EH (cell line): ENCODE measurements around the gene RAD52.
"Not testable (repeated sequence)": the region's sequence is repeated elsewhere in the genome, so short reads cannot be mapped to it uniquely, and the experiment has no call there.

Experiments used
- DNase-seq: peaks from one replicate; pipeline ENCODE4 v3.0.0-alpha.2; 2015; ENCODE audit warnings: low read depth

Gene RAD52

DNA sequence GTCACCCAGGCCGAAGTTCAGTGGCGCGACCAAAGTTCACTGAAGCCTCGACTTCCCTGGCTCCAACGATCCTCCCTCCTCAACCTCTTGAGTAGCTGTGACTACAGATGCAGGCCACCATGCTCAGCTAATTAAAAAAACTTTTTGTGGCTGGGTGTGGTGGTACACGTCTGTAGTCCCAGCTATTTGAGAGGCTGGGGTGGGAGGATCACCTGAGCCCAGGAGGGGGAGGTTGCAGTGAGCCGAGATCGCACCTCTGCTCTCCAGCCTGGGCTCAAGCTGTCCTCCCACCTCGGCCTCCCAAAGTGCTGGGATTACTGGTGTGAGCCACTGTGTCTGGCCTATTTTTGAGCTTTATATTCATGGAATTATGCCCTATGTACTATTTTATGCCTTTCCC, 18.1 kb upstream of the RAD52 start:
- no peak for DNase-seq

DNA sequence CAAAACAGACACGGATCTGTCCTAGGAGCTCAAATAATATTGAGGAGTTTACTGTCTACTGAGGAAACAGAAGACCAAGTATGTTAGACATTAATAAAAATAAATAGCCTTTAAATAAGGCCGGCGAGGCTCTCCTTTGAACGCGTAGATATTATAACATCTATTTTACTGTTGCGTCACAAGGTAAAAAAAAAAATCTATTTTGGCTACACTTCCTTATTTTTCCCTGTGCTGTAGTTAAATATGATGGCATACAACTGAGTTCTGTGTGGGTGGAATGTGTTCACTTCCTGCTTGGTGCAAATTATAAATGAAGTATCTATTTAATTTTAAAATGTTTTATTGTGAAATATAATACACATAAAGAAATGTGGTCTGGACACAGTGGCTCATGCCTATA, 17.2 kb upstream of the RAD52 start:
- no peak for DNase-seq

- no peak for DNase-seq
Observed at GRCh38 chr12:958588-959123, 9.2 kb upstream of the RAD52 start.

GRCh38 chr12:955939-956338, 6.4 kb upstream of the RAD52 start:
- DNase-seq = no peak

GRCh38 chr12:954741-955140, 5.2 kb upstream of the RAD52 start:
- peak; percentile 63 for DNase-seq

- DNase-seq = peak; percentile 78
Observed at GRCh38 chr12:953776-954175, 4.3 kb upstream of the RAD52 start.

DNA sequence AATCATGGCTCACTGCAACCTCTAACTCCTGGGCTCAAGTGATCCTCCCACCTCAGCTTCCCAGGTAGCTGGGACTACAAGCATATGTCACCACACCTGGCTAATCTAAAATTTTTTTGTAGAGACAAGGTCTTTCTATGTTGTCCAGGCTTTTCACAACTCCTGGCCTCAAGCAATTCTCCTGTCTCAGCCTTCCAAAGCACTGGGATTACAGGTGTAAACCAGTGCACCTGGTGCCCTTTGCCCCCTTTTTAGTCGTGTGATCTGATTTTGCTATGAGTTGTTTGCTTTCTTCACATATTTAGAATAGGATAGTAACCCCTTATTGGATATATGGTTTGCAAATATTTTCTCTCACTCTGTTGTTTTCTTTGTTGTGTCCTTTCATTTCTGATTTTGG, 1.7 kb upstream of the RAD52 start:
- no peak for DNase-seq

- DNase-seq = no peak
Observed at GRCh38 chr12:948238-948637, 1.3 kb downstream of the RAD52 start.

GRCh38 chr12:946631-947030, 2.9 kb downstream of the RAD52 start:
- DNase-seq = peak; percentile 35

GRCh38 chr12:946212-946611, 3.3 kb downstream of the RAD52 start:
- no peak for DNase-seq

GRCh38 chr12:944211-944610, 5.3 kb downstream of the RAD52 start:
- DNase-seq = no peak

- DNase-seq = no peak
Observed at GRCh38 chr12:943051-943450, 6.4 kb downstream of the RAD52 start.

GRCh38 chr12:938810-939209, 10.7 kb downstream of the RAD52 start:
- no peak for DNase-seq

- no peak for DNase-seq
Observed at GRCh38 chr12:936377-937345, 12.8 kb downstream of the RAD52 start.

- not testable (repeated sequence) for DNase-seq
Observed at GRCh38 chr12:935891-936290, 13.6 kb downstream of the RAD52 start.

DNA sequence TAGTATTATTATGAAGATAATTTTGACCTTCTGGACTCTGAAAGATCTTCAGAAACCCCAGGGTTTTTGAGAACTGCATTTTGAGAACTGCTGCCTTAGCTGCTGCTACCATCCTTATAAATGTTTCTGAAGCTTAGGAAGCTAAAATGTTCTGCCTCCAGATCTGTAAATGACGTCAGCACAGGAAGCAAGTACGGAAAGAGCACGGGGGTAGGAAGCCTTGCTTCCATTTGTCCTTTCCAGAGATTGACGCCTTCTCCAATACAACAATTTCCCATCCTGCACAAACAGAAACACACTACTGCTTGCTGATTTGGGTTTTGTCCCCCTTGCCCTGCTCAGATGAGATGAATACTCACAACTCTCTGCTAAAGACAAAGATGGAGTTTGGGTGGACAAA, 17.9 kb downstream of the RAD52 start:
- DNase-seq = no peak

DNA sequence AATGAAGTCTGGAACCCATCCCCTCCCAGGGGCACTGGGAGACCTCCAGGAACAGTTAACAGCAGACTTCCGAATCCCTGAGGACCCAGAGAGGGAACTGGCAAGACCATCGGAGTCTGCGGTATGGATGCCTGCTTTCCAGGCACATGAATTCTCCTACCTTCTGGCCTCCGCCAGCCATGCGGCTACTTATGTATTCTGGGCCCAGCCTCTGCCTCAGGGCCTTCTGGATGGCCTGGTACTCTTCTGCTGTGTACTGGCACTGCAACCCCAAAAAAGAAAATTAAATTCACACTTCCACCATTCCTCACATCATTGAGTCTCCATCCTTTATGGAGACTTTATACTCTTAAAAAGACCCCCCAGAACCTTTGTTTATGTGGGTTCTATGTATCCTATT, 18.4 kb downstream of the RAD52 start:
- DNase-seq = no peak

DNA sequence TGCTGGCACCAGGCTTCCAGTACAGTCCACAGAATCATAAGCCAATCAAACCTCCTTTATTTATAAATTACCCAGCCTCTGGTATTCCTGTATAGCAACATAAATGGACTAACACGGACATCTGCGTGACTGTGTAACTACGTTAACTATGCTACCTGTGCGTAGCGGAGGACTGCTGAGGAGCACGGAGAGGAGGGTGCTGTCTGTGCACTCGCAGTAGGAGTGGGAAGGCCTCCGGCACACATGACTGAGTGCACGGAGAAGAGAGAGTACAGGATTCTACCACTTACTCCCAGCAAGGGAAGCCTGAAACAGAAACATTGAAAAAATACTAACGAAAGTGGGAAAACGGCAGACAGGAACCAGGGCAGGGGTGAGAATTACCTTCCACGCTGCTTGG, 22.9 kb downstream of the RAD52 start:
- no peak for DNase-seq

- no peak for DNase-seq
Observed at GRCh38 chr12:922285-922684, 27.2 kb downstream of the RAD52 start.

GRCh38 chr12:920676-921075, 28.8 kb downstream of the RAD52 start:
- no peak for DNase-seq

- DNase-seq = no peak
Observed at GRCh38 chr12:916712-917445, 32.6 kb downstream of the RAD52 start.

- no peak for DNase-seq
Observed at GRCh38 chr12:916240-916639, 33.3 kb downstream of the RAD52 start.

GRCh38 chr12:915090-915489, 34.4 kb downstream of the RAD52 start:
- no peak for DNase-seq
